Lower leg skin (tissue), 3 donors: ENCODE results near the gene ANKRD53.

Experiments used
- POLR2A ChIP-seq, 2 donors: fragments of 450-650 bp; IDR thresholded peaks; one replicate each; pipeline ENCODE4 v1.6.1; 2016 to 2017; ENCODE audit warnings: antibody characterized with exemption in 2 of 2, mild to moderate bottlenecking in 1 of 2, moderate library complexity in 1 of 2
- TF ChIP-seq, protein P1 (sequence below), 3 donors: fragments of 450-650 bp; IDR thresholded peaks; one replicate each; pipeline ENCODE4 v1.5.1; 2016; ENCODE audit warnings: antibody characterized with exemption in 3 of 3, mild to moderate bottlenecking in 3 of 3, moderate library complexity in 2 of 3

DNA sequence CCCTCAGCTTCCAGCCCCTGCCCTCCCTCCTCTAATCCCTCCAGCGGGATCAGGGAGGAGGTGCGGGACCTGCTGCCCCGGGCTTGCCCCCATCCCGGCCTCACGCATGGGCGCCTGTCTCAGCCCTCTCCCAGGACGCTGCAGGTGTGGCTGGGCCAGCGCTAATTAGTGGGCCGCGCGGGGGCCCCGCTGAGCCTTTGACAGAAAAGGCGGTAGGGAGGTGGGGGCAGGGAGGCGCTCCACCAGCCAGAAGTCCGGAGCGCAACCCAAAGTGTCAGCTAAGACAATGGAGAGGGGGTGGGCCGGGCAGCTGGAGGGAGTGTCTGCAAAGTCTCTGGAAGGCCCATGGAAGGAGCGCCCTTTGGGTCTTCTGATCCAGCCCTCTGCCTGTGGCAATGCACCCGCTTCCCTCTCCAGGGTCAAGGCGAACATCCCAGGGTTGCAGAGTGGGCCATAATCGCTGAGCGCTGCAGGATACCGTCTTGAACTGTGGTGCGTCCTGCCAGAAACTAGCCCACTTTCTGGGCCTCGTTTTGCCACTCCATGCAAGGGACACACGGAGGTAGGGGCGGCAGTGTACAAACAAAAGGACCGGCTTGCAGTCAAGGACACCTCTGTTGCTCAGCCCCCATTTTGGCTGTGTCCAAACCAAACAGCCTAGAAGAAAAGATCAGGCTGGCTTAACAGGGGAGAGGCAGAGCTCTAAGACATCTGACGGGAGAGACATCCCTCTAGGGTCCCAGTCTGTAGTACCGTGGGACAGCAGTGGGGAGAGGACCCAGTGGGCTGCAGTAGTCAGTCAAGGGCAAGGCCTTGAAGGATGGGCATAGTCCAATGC, 39.2 kb upstream of the ANKRD53 start:
- TF ChIP-seq, protein P1, sequence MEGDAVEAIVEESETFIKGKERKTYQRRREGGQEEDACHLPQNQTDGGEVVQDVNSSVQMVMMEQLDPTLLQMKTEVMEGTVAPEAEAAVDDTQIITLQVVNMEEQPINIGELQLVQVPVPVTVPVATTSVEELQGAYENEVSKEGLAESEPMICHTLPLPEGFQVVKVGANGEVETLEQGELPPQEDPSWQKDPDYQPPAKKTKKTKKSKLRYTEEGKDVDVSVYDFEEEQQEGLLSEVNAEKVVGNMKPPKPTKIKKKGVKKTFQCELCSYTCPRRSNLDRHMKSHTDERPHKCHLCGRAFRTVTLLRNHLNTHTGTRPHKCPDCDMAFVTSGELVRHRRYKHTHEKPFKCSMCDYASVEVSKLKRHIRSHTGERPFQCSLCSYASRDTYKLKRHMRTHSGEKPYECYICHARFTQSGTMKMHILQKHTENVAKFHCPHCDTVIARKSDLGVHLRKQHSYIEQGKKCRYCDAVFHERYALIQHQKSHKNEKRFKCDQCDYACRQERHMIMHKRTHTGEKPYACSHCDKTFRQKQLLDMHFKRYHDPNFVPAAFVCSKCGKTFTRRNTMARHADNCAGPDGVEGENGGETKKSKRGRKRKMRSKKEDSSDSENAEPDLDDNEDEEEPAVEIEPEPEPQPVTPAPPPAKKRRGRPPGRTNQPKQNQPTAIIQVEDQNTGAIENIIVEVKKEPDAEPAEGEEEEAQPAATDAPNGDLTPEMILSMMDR (IDR thresholded peaks at IDR 0.05) = no peak
- no peak for TF ChIP-seq POLR2A (IDR thresholded peaks at IDR 0.05)
